SK-MEL-5 (cell line): ENCODE data around the gene ANO4. TPM values are rescaled to one million over a fixed set of nuclear protein-coding genes. Genes with fewer than 3 reads are reported as not detected.

Source experiments
- DNase-seq: peaks from one replicate; pipeline ENCODE4 v3.0.0-alpha.2; 2016; ENCODE audit warnings: low read depth, low spot score
- in situ Hi-C: cut with HindIII; loops from 2 replicates; pipeline ENCODE4 v1.10.0; 2016; ENCODE audit warnings: low sequenced_read_pairs, high pct_unique_total_duplicates, low pct_unique_long_range_greater_than_20kb
- total RNA-seq: library from RNA; depleted of rRNA; stranded (reverse); fragments of >200 nt; shearing (Covaris generic); gene quantifications from 2 replicates; pipeline ENCODE4 v1.2.3, GENCODE V29; 2014

The ANO4 gene
- total RNA-seq, 1 experiment from 2014 or later: 30.6 TPM

DNA sequence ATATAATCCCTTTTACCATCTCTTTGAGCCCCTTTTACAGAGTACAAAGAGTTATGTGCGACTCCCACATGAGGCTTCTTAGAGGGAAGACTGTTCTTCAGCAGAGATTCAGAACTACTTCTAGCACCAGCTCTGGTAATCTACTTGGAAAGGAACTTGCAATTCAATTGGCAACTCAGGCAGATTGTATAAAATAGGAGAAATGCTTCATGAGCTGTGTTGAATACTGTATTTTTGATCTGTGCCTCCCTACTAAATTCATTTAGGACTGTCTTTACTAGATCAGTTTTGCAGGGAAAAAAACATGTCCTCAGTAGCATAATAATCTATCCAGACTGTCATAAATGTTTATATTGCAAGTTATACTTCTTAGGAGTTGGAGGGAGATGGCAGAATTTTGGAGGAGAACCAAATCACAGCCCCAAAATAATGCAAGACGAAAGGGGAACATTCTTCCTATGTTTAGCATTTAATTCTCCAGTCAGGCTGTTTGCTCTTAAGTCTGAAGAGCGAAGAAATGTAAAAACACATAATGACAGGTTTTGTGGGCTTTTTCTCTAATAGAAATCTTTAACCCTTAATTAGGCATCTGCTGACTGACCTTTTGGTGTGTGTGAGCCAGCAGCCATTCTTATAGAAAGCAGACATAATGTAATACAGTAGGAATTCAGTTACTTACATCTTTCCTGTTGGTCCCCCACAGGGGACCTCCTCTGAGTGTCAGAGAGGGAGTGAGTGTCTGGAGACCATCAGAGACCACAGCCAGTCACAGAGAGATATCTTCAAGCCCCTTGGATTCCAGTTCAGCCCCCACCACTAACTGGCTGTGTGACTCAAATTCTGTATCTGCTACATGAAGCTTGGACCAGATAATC lies 3.9 kb downstream of the ANO4 start:
- no peak for DNase-seq

DNA sequence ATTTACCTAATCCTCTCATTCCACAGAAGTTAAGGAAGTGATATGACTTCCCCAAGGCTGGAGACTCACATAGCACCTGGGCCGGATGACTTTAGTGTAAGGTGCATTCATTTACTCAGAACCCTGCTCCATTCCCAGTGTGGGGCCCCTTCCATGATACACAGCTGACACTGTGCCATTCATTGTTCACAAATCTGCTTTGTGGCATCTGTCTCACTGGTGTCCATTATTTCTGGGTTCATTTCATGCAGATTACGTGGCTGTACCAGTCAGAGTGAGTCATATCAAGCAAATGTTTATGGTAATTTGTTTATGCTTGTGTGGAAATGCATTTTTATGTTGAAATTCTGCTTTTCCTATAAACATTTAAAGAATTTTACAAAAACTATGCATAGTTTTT lies 5.2 kb downstream of the ANO4 start:
- in situ Hi-C loops: no loop called here
- DNase-seq: no peak

More for the DNA sequence above, 3.9 kb downstream of the ANO4 start:
- in situ Hi-C loops: no loop called here

DNA sequence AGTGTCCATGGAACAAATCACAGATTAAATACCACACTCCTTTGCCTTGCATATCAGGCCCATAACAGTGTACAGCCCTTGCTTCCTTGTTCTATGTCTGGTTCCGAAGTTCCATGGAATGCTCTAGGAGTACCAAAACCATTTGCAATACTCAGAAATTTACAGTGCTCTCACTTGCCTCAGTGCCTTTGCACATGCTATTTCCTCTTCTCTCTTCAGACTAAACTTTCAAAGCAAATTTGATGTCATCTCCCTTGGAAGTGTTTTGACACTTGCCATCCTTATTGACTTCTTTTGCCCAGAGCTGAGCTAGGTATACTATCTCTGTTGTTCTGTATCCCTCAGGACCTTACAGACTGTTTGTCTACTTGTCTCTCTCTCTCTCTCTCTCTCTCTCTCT lies 6.1 kb downstream of the ANO4 start:
- in situ Hi-C loops: no loop called here
- no peak for DNase-seq

DNA sequence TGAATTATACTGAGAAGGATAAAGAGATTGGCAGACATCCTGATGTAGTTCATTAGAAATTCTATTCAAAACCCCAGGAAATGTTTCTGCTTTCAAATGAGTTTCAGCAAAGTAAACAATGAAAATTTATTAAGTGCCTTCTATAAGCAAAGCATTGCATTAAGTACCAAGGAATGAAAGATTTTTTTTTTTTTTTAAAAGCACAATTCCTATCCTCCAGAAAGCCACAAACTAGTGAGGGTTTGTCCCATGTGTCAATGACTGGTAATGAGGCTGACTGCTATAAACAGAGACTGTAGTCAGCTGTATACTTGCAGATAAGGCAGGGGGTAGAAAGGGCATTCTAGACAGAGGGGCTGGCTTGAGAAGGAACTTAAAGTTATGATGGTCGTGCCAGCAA lies 6.7 kb downstream of the ANO4 start:
- in situ Hi-C loops: no loop called here
- no peak for DNase-seq

DNA sequence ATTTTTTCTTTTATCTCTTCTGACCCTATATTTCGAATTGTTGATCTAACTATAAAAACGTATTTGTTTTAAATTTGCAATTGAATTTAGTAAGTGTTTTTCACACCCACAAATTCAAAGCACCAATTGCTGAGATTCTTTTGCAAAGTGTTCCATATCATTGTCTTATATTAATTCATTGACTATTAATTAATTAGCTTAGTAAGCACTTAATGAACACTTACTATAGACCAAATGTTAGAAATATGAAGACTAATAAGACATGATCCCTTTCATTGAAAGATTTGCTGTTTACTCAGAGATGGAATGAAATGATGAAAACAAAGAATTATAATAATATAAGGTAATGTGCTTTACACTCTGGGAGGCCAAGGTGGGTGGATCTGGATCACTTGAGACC lies 14.2 kb downstream of the ANO4 start:
- in situ Hi-C loops: no loop called here
- no peak for DNase-seq

DNA sequence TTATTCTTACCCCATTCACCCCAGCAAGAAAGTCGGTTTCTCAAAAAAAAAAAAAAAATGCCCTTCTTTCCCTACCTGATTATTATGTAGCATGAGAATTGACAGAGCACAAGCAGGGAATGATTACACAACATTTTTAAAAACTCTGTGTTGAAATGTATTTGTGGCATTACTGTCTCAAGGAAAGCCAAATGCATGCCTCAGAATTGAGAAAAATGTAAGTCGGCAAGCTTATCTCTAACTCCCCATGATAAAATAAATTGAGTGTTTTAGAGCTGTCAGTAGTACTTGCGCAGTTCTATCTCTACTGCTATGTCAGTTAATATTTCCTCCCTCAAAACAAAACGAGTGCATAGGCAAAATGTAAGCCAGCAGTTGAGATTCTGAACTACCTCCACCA lies 25.7 kb downstream of the ANO4 start:
- in situ Hi-C loops: no loop called here
- DNase-seq: no peak

DNA sequence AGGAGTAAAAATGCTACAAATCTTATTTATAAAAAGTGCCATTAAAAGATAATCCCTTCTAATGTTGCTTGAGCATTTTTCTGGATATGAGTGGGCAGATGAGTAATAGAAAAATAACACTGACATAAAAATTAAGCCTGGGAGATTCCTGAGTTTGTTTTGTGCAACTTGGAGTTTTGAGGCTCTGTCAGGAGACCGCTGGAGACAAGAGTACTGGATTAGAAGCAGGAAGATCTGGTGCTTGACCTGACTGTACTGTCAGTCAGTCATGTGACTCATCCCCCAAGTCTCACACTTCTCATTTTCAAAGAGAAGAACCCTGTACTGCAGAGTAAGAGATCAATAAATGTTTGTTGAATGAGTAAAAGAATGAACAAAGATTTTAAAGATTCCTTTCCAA lies 29.4 kb downstream of the ANO4 start:
- DNase-seq: peak; percentile 14
- in situ Hi-C loops: no loop called here

DNA sequence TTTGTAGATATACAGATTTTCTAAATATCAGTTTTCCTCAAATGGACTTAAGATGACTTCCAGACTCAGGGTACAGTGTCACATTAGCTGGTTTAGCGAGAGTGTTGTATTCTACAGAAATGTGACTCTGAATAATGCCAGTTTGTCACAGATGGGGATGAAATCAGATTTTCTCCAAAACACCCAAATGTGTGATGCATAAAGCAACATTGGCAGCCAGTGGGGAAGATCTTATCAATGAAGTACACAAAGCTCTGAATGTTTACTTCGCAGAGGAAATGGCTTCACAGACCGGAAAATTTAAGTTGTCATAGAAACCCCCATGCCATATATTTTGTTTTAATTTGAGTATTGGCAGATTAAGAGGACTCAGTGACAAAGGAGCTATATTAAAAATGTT lies 29.9 kb downstream of the ANO4 start:
- no peak for DNase-seq
- in situ Hi-C loops: no loop called here

DNA sequence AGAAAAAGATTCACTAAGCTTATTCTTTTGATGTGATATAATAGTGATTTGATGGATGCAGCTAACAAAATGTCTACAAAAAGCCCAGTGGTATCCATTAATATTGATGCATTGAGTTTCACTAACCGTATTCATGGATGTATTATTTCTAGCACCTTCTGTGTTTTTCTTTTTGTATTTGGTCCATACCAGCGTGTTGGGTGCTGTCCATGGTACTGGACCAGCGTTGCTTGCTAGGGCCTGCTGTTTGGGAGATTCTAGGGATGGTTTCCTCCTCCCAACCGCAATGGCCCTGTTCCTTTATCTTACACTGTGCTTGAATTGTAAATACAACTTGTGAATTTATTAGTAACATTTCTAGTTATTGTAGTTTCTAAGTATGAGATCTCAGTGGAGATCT lies 31.7 kb downstream of the ANO4 start:
- peak; percentile 53 for DNase-seq
- in situ Hi-C loops: no loop called here

DNA sequence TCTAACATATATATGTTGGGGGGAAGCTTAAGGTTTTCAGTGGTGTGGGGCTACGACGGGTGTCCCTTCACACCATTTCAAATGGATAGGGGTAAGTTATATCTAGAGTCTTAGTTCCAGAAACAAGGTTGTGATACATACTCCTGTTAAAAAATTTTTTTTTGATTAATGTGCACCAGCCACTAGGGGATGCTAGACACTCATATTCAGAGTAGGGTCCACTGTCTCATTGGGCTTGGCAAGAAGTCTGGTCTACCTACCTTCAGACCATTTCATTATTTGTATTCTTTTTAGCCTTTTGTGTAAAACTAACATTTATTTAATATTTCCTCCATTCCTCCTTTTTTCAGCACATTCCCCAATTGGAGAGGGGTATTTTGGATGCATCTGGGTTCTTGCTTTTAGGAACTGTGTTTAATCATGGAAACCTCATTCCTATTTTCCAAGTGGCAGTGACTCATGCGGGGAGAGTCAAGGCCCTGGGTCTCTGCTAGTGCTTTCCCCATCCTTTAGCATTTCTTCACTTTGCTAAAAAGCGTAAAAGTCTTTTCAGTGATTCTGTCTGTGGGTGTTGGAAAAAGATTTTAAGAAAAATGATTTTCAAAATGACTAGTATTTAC lies 33.4 kb downstream of the ANO4 start:
- in situ Hi-C loops: no loop called here
- peak; percentile 72 for DNase-seq

DNA sequence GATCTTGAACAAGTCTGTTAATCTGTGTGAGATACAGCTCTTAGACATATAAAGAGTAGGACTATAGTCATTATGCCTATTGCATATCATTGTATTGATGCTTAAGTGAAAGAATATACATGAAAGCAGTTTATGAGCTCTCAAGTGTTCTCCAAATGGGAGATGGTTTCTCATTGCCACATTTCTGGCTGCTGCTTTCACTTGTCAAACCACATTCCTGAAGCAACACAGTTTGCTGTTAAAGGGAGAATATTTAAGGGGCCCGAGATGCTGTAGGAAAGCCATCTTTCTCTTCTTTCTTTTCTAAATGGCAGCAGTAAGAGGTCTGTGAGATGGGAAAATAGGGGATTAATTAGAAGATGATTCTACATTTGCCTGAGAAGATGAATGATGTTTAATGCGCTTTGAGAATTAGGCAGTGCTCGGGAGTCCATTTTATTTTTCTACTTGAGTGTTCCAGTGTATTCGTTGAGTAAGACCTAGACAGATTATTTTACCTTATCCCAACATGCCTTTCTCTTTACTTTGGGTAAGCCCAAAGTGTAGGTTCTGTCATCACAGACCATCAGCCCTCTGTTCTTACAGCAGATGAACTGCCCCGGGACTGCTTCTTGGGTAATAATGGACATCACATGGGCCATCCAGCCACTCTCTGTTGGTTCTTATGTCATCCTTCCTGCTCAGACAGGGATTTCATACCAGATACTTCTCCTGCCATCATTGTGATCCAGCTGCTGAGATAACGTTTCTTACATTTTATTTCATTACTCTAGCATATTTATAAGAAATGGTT lies 35.6 kb downstream of the ANO4 start:
- in situ Hi-C loops: no loop called here
- no peak for DNase-seq

DNA sequence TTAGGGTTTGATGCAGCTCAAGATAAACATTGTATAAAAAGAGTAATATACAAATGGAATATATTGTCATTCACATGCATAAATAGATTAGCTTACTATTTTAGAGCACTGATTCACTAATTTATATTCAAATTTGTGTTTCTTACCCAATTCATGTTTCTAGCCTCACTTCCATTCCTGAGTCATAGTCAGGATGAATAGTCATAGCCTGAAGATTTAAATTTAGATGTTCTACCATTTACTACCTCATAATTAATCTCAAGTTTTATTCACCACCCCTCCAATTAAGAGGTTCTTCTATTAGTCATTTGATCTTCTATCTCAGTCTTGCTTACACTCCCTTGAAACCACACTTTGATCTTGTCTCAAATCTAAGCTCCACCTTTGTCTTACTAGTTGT lies 38.7 kb downstream of the ANO4 start:
- in situ Hi-C loops: no loop called here
- DNase-seq: no peak

DNA sequence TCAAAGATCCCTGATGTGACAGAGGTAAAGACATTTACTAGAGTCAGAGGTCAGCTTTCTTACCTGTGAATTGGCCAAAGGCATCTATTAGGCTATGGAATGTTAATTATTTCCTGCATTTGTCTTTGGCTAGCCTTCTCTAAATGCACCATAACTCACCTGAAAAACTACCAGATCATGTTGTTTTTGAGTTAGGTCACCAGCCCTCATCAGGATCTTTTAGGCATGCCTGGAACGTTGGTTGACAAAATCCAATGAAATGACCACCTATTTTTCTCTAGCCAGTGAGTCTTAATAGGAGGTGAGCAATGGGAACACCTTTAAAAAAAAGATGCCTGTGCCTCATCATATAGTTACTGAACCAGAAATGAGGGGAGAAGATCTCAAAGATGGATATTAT lies 46.2 kb downstream of the ANO4 start:
- no peak for DNase-seq
- in situ Hi-C loops: no loop called here

DNA sequence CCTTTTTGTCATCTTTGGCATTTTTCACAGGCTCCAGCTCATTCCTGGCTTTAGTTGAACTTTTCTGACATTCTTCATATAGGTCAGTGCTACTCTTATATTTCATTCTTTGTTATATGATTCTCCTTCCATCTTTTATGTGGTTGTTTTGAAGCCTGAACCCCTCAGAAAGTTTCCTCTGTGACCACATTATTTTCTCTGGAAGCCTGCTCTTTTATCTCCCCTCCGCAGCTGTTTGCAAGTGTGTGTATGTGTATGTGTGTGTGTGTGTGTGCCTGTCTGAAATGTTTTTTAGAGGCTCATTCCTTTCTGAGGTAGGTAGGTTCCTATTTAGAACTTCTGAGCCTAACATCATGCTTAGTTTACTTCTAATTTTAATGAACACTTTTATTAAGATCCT lies 47.6 kb downstream of the ANO4 start:
- peak; percentile 3 for DNase-seq
- in situ Hi-C loops: no loop called here

DNA sequence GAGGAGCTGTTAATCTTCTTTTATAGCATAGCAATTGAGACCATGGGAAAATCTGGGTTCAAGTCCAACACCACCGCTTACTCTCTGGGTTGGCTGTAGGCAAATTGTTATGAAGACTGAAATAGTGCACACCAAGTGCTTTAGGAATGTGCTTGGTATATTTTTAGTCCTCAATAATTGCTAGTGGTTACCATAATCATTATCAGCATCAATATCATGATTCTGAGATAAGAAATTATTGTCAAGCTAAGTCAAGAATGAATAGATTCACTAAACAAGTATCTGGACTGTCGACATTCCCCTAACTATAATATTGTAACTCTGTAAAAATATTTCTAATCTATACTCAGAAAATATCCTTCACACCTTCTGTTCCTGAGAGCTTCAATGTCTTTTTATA lies 48.5 kb downstream of the ANO4 start:
- in situ Hi-C loops: no loop called here
- DNase-seq: no peak

DNA sequence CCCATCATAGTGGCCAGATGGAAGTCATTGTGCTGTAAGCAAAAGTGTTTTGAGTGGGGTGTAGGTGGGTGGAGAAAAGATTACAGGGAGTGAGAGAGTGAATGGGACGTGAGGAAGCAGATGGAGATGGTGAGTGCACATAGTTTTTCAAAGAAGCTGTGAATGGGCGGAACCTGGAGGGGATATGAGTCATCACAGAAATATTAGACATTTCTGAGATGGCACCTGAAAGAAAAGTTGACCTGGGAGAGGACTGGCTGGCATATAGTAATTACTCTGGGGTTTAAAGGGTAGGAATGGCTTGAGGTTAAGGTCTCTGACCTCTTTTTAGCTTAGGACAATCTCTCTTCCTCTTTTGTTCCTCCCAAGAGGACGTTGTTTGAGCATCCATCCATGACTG lies 50.5 kb downstream of the ANO4 start:
- in situ Hi-C loops: no loop called here
- no peak for DNase-seq

DNA sequence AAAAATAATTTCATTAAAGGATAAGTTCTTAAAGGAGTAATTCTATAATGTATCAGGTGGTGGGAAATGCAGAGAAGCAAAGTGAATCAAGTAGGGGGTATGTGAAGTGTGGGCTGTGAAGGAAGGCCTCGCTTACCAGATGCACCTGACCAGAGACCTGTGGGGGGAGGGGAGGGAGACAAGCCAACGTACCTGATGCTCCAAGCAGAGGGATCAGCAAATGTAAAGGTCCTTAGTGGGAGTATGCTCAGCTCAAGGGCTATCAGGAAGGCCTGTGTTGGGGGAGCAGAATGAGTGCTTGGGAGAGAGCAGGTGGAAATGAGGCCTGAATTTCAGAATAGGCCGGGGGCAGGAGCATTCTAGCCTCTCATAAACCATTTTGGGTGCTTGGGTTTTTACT lies 57.1 kb downstream of the ANO4 start:
- in situ Hi-C loops: no loop called here

DNA sequence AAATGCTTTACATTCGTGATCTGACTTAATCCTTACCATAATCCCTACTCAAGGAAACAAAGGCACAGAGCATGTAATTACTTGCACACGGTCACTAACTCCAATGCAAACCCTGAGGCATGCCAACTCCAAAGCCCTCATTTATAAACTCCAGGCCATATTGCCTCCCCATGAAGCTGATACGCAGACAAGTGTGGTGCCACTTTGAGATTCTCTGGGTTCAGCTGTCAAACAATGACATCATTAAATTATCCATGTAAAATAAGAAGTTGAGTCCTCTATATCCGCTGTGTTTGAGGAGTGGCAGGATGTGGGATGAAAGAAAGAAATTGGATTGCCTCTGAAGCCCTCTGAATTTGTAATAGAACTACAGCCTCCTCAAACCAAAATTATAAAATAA lies 62.8 kb downstream of the ANO4 start:
- DNase-seq: no peak

More for the DNA sequence above, 57.1 kb downstream of the ANO4 start:
- no peak for DNase-seq

DNA sequence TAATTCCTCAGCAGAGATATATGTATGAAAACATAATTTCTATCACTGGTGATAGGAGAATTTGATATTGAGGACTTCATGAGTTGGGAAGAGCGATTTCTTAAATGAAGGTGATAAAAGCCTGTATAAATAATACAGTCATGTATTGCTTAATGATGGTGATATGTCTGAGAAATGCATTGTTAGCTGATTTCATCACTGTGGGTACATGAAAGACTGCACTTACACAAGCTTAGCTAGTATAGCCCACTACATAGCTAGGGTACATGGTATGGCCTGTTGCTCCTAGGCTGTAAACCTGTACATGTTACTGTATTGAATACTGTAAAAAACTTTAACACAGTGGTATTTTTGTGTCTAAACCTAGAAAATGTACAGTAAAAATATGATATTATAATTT lies 63.4 kb downstream of the ANO4 start:
- in situ Hi-C loops: no loop called here
- DNase-seq: no peak

More for the DNA sequence above, 62.8 kb downstream of the ANO4 start:
- in situ Hi-C loops: no loop called here
